IMR-90 (cell line): ENCODE results near the gene AK3.

Source experiments
- CTCF ChIP-seq: conservative IDR thresholded peaks from 2 replicates; pipeline ENCODE4 v1.5.1; 2012; ENCODE audit warnings: mild to moderate bottlenecking, low read depth, low read length, improper control_type of control experiment
- FOS ChIP-seq: fragments of 150-350 bp; IDR thresholded peaks from 2 replicates; pipeline ENCODE4 v1.6.1; 2016; ENCODE audit warnings: low read depth, low read length
- MAFK ChIP-seq: IDR thresholded peaks from 2 replicates; pipeline ENCODE4 v1.6.1; 2012; ENCODE audit warnings: low read depth, low read length, improper control_type of control experiment
- POLR2A ChIP-seq: IDR thresholded peaks from 2 replicates; pipeline ENCODE4 v1.6.1; 2012; ENCODE audit warnings: mild to moderate bottlenecking, low read depth, low read length
- RFX5 ChIP-seq: IDR thresholded peaks from 2 replicates; pipeline ENCODE4 v1.8.0; 2012; ENCODE audit warnings: low read depth, mild to moderate bottlenecking, low read length, moderate library complexity

GRCh38 chr9:4762108-4762885 is 21.3 kb upstream of the AK3 start:
- TF ChIP-seq POLR2A (0 out of 2 replicates have a peak, but pooled peaks have one; percentile 31), CTCF (peak; percentile 86), MAFK (no peak), RFX5 (no peak), FOS (no peak)
